Activated T-helper 17 cell treated with anti-CD3 and anti-CD28 coated beads, Interleukin-2, amount 50 U/mL, for 72 hours (primary cell): ENCODE measurements around the gene LDLRAP1. TPM values are rescaled to one million over a fixed set of nuclear protein-coding genes. Genes with fewer than 3 reads are reported as not detected.

Experiments used
- ATAC-seq: fragments of 150-1000 bp; cut with Tn5 transposase; replicated peaks from 2 replicates; pipeline ENCODE4 v1.10.0; 2021; ENCODE audit warnings: mild to moderate bottlenecking, moderate library complexity
- H3K27ac Mint-ChIP-seq: one replicate; pipeline ENCODE4 v1.8.0; 2022; ENCODE audit warnings: mixed read lengths
- H3K27me3 Mint-ChIP-seq: one replicate; pipeline ENCODE4 v1.8.0; 2022; ENCODE audit warnings: mixed read lengths
- H3K36me3 Mint-ChIP-seq: one replicate; pipeline ENCODE4 v1.8.0; 2022; ENCODE audit warnings: low read depth, mild to moderate bottlenecking, mixed read lengths
- H3K4me1 Mint-ChIP-seq: one replicate; pipeline ENCODE4 v1.8.0; 2022; ENCODE audit warnings: mixed read lengths
- H3K4me3 Mint-ChIP-seq: one replicate; pipeline ENCODE4 v1.8.0; 2022; ENCODE audit warnings: mild to moderate bottlenecking, mixed read lengths
- H3K9me3 Mint-ChIP-seq: one replicate; pipeline ENCODE4 v1.8.0; 2022; ENCODE audit warnings: mixed read lengths
- total RNA-seq, 2 donors: library from RNA; stranded (reverse); gene quantifications; one replicate each; pipeline ENCODE4 v1.2.3, GENCODE V29; 2022

LDLRAP1 gene
- total RNA-seq, 2 donors from 2014 or later: 6.7 to 10.3 TPM

GRCh38 chr1:25557543-25557942 is 14.1 kb downstream of the LDLRAP1 start:
- Mint-ChIP-seq H3K4me3 (no peak overlapping the region), H3K4me1 (peaks cover 48% of the 10 kb centered on the region), H3K27ac (peak overlapping the region; percentile 45), H3K36me3 (no peaks in the 10 kb centered on the region), H3K9me3 (no peaks in the 10 kb centered on the region), H3K27me3 (no peaks in the 10 kb centered on the region)
- no peak for ATAC-seq

- Mint-ChIP-seq H3K36me3 (no peaks in the 10 kb centered on the region), H3K4me1 (peaks cover 51% of the 10 kb centered on the region), H3K4me3 (no peak overlapping the region), H3K27ac (peak overlapping the region; percentile 45), H3K9me3 (no peaks in the 10 kb centered on the region), H3K27me3 (no peaks in the 10 kb centered on the region)
- ATAC-seq: no peak
Measured at GRCh38 chr1:25559031-25559430, 15.6 kb downstream of the LDLRAP1 start.

GRCh38 chr1:25560001-25560400 is 16.6 kb downstream of the LDLRAP1 start:
- H3K27me3 Mint-ChIP-seq: no peaks in the 10 kb centered on the region
- ATAC-seq: no peak
- H3K4me3 Mint-ChIP-seq: no peak overlapping the region
- H3K9me3 Mint-ChIP-seq: no peaks in the 10 kb centered on the region
- no peaks in the 10 kb centered on the region for H3K36me3 Mint-ChIP-seq
- no peak overlapping the region for H3K27ac Mint-ChIP-seq
- peaks cover 48% of the 10 kb centered on the region for H3K4me1 Mint-ChIP-seq

- Mint-ChIP-seq H3K9me3 (no peaks in the 10 kb centered on the region), H3K27ac (peak overlapping the region; percentile 94), H3K27me3 (no peaks in the 10 kb centered on the region), H3K4me3 (peak overlapping the region; percentile 85), H3K36me3 (no peaks in the 10 kb centered on the region), H3K4me1 (peaks cover 47% of the 10 kb centered on the region)
- ATAC-seq: no peak
Measured at GRCh38 chr1:25560788-25561187, 17.4 kb downstream of the LDLRAP1 start.

GRCh38 chr1:25561421-25562100 is 18.2 kb downstream of the LDLRAP1 start:
- H3K27me3 Mint-ChIP-seq: no peaks in the 10 kb centered on the region
- no peaks in the 10 kb centered on the region for H3K9me3 Mint-ChIP-seq
- peaks cover 52% of the 10 kb centered on the region for H3K4me1 Mint-ChIP-seq
- no peak for ATAC-seq
- H3K27ac Mint-ChIP-seq: peak overlapping the region; percentile 94
- peaks cover 6% of the 10 kb centered on the region for H3K36me3 Mint-ChIP-seq
- H3K4me3 Mint-ChIP-seq: peak overlapping the region; percentile 85

- peak; percentile 74 for ATAC-seq
- Mint-ChIP-seq H3K36me3 (peaks cover 8% of the 10 kb centered on the region), H3K9me3 (no peaks in the 10 kb centered on the region), H3K4me3 (peak overlapping the region; percentile 85), H3K27me3 (no peaks in the 10 kb centered on the region), H3K27ac (peak overlapping the region; percentile 94), H3K4me1 (peaks cover 45% of the 10 kb centered on the region)
Measured at GRCh38 chr1:25562101-25562927, 18.9 kb downstream of the LDLRAP1 start.

- H3K4me3 Mint-ChIP-seq: peak overlapping the region; percentile 85
- no peaks in the 10 kb centered on the region for H3K27me3 Mint-ChIP-seq
- no peaks in the 10 kb centered on the region for H3K9me3 Mint-ChIP-seq
- H3K36me3 Mint-ChIP-seq: peaks cover 10% of the 10 kb centered on the region
- peak overlapping the region; percentile 94 for H3K27ac Mint-ChIP-seq
- peak; percentile 10 for ATAC-seq
- peaks cover 43% of the 10 kb centered on the region for H3K4me1 Mint-ChIP-seq
Measured at GRCh38 chr1:25562928-25563283, 19.5 kb downstream of the LDLRAP1 start.

GRCh38 chr1:25563330-25564215 is 20.2 kb downstream of the LDLRAP1 start:
- ATAC-seq: peak; percentile 76
- H3K27ac Mint-ChIP-seq: peak overlapping the region; percentile 94
- H3K9me3 Mint-ChIP-seq: no peaks in the 10 kb centered on the region
- H3K27me3 Mint-ChIP-seq: no peaks in the 10 kb centered on the region
- peaks cover 37% of the 10 kb centered on the region for H3K4me1 Mint-ChIP-seq
- H3K36me3 Mint-ChIP-seq: peaks cover 16% of the 10 kb centered on the region
- H3K4me3 Mint-ChIP-seq: peak overlapping the region; percentile 85

GRCh38 chr1:25564777-25565574 is 21.6 kb downstream of the LDLRAP1 start:
- peaks cover 16% of the 10 kb centered on the region for H3K36me3 Mint-ChIP-seq
- no peaks in the 10 kb centered on the region for H3K9me3 Mint-ChIP-seq
- H3K4me3 Mint-ChIP-seq: peak overlapping the region; percentile 57
- H3K4me1 Mint-ChIP-seq: peaks cover 28% of the 10 kb centered on the region
- no peaks in the 10 kb centered on the region for H3K27me3 Mint-ChIP-seq
- peak; percentile 46 for ATAC-seq
- H3K27ac Mint-ChIP-seq: peak overlapping the region; percentile 67

- peaks cover 16% of the 10 kb centered on the region for H3K36me3 Mint-ChIP-seq
- peak overlapping the region; percentile 57 for H3K4me3 Mint-ChIP-seq
- no peak for ATAC-seq
- H3K9me3 Mint-ChIP-seq: no peaks in the 10 kb centered on the region
- no peak overlapping the region for H3K27ac Mint-ChIP-seq
- no peaks in the 10 kb centered on the region for H3K27me3 Mint-ChIP-seq
- peaks cover 28% of the 10 kb centered on the region for H3K4me1 Mint-ChIP-seq
Measured at GRCh38 chr1:25565626-25566025, 22.2 kb downstream of the LDLRAP1 start.

- no peak for ATAC-seq
- Mint-ChIP-seq H3K4me1 (peaks cover 28% of the 10 kb centered on the region), H3K4me3 (peak overlapping the region; percentile 57), H3K27ac (no peak overlapping the region), H3K27me3 (no peaks in the 10 kb centered on the region), H3K9me3 (no peaks in the 10 kb centered on the region), H3K36me3 (peaks cover 16% of the 10 kb centered on the region)
Measured at GRCh38 chr1:25566176-25566729, 22.8 kb downstream of the LDLRAP1 start.

- H3K4me3 Mint-ChIP-seq: peak overlapping the region; percentile 57
- peaks cover 23% of the 10 kb centered on the region for H3K4me1 Mint-ChIP-seq
Measured at GRCh38 chr1:25566730-25567341, 23.4 kb downstream of the LDLRAP1 start.

GRCh38 chr1:25567710-25568089 is 24.3 kb downstream of the LDLRAP1 start:
- no peak for ATAC-seq
- Mint-ChIP-seq H3K36me3 (peaks cover 16% of the 10 kb centered on the region), H3K4me1 (peaks cover 18% of the 10 kb centered on the region), H3K27ac (peak overlapping the region; percentile 66), H3K9me3 (no peaks in the 10 kb centered on the region), H3K27me3 (no peaks in the 10 kb centered on the region), H3K4me3 (no peak overlapping the region)

More at GRCh38 chr1:25566730-25567341, 23.4 kb downstream of the LDLRAP1 start:
- Mint-ChIP-seq H3K27ac (no peak overlapping the region), H3K36me3 (peaks cover 16% of the 10 kb centered on the region), H3K9me3 (no peaks in the 10 kb centered on the region), H3K27me3 (no peaks in the 10 kb centered on the region)
- no peak for ATAC-seq
